ENCODE results near the gene C17orf58.

GRCh38 chr17:68035131-68035522, 38.9 kb upstream of the C17orf58 start:
- no peak for TF ChIP-seq POLR2A (IDR thresholded peaks at IDR 0.05)
- TF ChIP-seq, protein P1, sequence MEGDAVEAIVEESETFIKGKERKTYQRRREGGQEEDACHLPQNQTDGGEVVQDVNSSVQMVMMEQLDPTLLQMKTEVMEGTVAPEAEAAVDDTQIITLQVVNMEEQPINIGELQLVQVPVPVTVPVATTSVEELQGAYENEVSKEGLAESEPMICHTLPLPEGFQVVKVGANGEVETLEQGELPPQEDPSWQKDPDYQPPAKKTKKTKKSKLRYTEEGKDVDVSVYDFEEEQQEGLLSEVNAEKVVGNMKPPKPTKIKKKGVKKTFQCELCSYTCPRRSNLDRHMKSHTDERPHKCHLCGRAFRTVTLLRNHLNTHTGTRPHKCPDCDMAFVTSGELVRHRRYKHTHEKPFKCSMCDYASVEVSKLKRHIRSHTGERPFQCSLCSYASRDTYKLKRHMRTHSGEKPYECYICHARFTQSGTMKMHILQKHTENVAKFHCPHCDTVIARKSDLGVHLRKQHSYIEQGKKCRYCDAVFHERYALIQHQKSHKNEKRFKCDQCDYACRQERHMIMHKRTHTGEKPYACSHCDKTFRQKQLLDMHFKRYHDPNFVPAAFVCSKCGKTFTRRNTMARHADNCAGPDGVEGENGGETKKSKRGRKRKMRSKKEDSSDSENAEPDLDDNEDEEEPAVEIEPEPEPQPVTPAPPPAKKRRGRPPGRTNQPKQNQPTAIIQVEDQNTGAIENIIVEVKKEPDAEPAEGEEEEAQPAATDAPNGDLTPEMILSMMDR (IDR thresholded peaks at IDR 0.05) = no peak
